ENCODE results near the gene NXPE3.

GRCh38 chr3:101861789-101862415 lies 82.9 kb downstream of the NXPE3 start:
- no peak for TF ChIP-seq CTCF (IDR thresholded peaks at IDR 0.05)
- no peak for TF ChIP-seq POLR2A (IDR thresholded peaks at IDR 0.05)
- TF ChIP-seq POLR2AphosphoS5 (IDR thresholded peaks at IDR 0.05) = no peak

Measured in sigmoid colon (tissue), 4 donors.